WTC11 (cell line): ENCODE results near the gene TENT4B. TPM values are rescaled to one million over a fixed set of nuclear protein-coding genes. Genes with fewer than 3 reads are reported as not detected.

Experiments used
- ATAC-seq: fragments of 200-7000 bp; cut with Tn5 transposase; 2 replicates; pipeline ENCODE4 v1.10.0; 2021; ENCODE audit warnings: mild to moderate bottlenecking, moderate library complexity
- CTCF ChIA-PET: fragments of 300-600 bp; sonication (Branson Sonifier 250); formaldehyde crosslinking; loops from one replicate; lab custom pipeline; 2021; ENCODE audit warnings: antibody characterized with exemption; lab: Charles Lee
- POLR2A ChIA-PET: fragments of 350-600 bp; sonication (Branson Sonifier 250); formaldehyde crosslinking; loops from one replicate; lab custom pipeline; 2021; ENCODE audit warnings: antibody characterized with exemption; lab: Charles Lee
- DNase-seq: peaks from one replicate; pipeline ENCODE4 v3.0.0; 2021; ENCODE audit warnings: low spot score
- H3K27ac Mint-ChIP-seq: 2 replicates; pipeline ENCODE4 v1.8.0; 2021; ENCODE audit warnings: mixed read lengths
- H3K27me3 Mint-ChIP-seq: 2 replicates; pipeline ENCODE4 v1.8.0; 2021; ENCODE audit warnings: low read depth, mild to moderate bottlenecking, moderate library complexity, mixed read lengths
- H3K36me3 Mint-ChIP-seq: 2 replicates; pipeline ENCODE4 v1.8.0; 2021; ENCODE audit warnings: mixed read lengths
- H3K4me1 Mint-ChIP-seq: 2 replicates; pipeline ENCODE4 v1.8.0; 2022; ENCODE audit warnings: mixed read lengths
- H3K4me3 Mint-ChIP-seq: 2 replicates; pipeline ENCODE4 v1.8.0; 2021; ENCODE audit warnings: mild to moderate bottlenecking, moderate library complexity, mixed read lengths
- H3K9me3 Mint-ChIP-seq: 2 replicates; pipeline ENCODE4 v1.8.0; 2021; ENCODE audit warnings: mixed read lengths
- CREM ChIP-seq: sonication (generic); formaldehyde crosslinking; IDR thresholded peaks from 2 replicates; pipeline ENCODE4 v1.8.1; 2022; ENCODE audit warnings: mild to moderate bottlenecking, missing genetic modification reagents, moderate library complexity
- EMX1 ChIP-seq: fragments of 250-450 bp; sonication (Bioruptor Pico); IDR thresholded peaks from 2 replicates; pipeline ENCODE4 v1.8.0; 2021; ENCODE audit warnings: mild to moderate bottlenecking
- ETV6 ChIP-seq: sonication (generic); formaldehyde crosslinking; IDR thresholded peaks from 2 replicates; pipeline ENCODE4 v1.8.1; 2022; ENCODE audit warnings: mild to moderate bottlenecking, missing genetic modification reagents
- HMGXB4 ChIP-seq: sonication (generic); formaldehyde crosslinking; IDR thresholded peaks from 2 replicates; pipeline ENCODE4 v1.8.1; 2023; ENCODE audit warnings: mild to moderate bottlenecking, moderate library complexity, missing genetic modification reagents
- NFE2L1 ChIP-seq: sonication (generic); formaldehyde crosslinking; IDR thresholded peaks from 2 replicates; pipeline ENCODE4 v1.8.1; 2023; ENCODE audit warnings: missing genetic modification reagents
- NR1H2 ChIP-seq: sonication (generic); formaldehyde crosslinking; IDR thresholded peaks from 2 replicates; pipeline ENCODE4 v1.9.0; 2021; ENCODE audit warnings: mild to moderate bottlenecking, moderate library complexity, missing genetic modification reagents
- RELA ChIP-seq: sonication (generic); formaldehyde crosslinking; IDR thresholded peaks from 2 replicates; pipeline ENCODE4 v1.8.1; 2022; ENCODE audit warnings: missing genetic modification reagents, mild to moderate bottlenecking, borderline replicate concordance
- SMAD3 ChIP-seq: sonication (generic); formaldehyde crosslinking; IDR thresholded peaks from 2 replicates; pipeline ENCODE4 v1.8.0; 2022; ENCODE audit warnings: missing genetic modification reagents, mild to moderate bottlenecking, borderline replicate concordance
- TP53 ChIP-seq: sonication (generic); formaldehyde crosslinking; IDR thresholded peaks from 2 replicates; pipeline ENCODE4 v1.8.1; 2023; ENCODE audit warnings: mild to moderate bottlenecking, missing genetic modification reagents
- ZNF138 ChIP-seq: sonication (generic); formaldehyde crosslinking; conservative IDR thresholded peaks from 2 replicates; pipeline ENCODE4 v1.8.1; 2022; ENCODE audit warnings: mild to moderate bottlenecking, moderate library complexity, missing genetic modification reagents
- ZNF317 ChIP-seq: sonication (generic); formaldehyde crosslinking; IDR thresholded peaks from 2 replicates; pipeline ENCODE4 v1.8.1; 2023; ENCODE audit warnings: low read depth, mild to moderate bottlenecking, moderate library complexity, missing genetic modification reagents, borderline replicate concordance
- ZNF396 ChIP-seq: fragments of 250-450 bp; sonication (Bioruptor Pico); IDR thresholded peaks from 2 replicates; pipeline ENCODE4 v1.8.0; 2021; ENCODE audit warnings: mild to moderate bottlenecking, moderate library complexity, borderline replicate concordance
- ZNF423 ChIP-seq: fragments of 250-450 bp; sonication (Bioruptor Pico); IDR thresholded peaks from 2 replicates; pipeline ENCODE4 v2.1.2; 2022; ENCODE audit warnings: mild to moderate bottlenecking, moderate library complexity
- ZNF425 ChIP-seq: fragments of 250-450 bp; sonication (Bioruptor Pico); conservative IDR thresholded peaks from 2 replicates; pipeline ENCODE4 v1.9.0; 2021; ENCODE audit warnings: mild to moderate bottlenecking
- ZNF671 ChIP-seq: fragments of 250-450 bp; sonication (Bioruptor Pico); IDR thresholded peaks from 2 replicates; pipeline ENCODE4 v1.8.0; 2021; ENCODE audit warnings: mild to moderate bottlenecking
- ZSCAN18 ChIP-seq: fragments of 250-450 bp; sonication (Bioruptor Pico); IDR thresholded peaks from 2 replicates; pipeline ENCODE4 v2.1.2; 2022; ENCODE audit warnings: mild to moderate bottlenecking, moderate library complexity
- total RNA-seq: library from RNA; stranded (reverse); gene quantifications from 3 replicates; pipeline ENCODE4 v1.2.3, GENCODE V29; 2021

The TENT4B gene
- total RNA-seq, 1 experiment from 2014 or later, result 14.3 TPM

- TF ChIP-seq ZNF425 (CRISPR knock-in tag), result no peak
- no peak for TF ChIP-seq ZNF423 (CRISPR knock-in tag)
- no peak for TF ChIP-seq RELA (CRISPR knock-in tag)
- TF ChIP-seq ETV6 (CRISPR knock-in tag), result no peak
- TF ChIP-seq ZNF396 (CRISPR knock-in tag), result no peak
- no peak for TF ChIP-seq ZNF138
- no peak for TF ChIP-seq EMX1 (CRISPR knock-in tag)
Measured at GRCh38 chr16:50261160-50261706, 108.1 kb downstream of the TENT4B start (continued).

- no peak overlapping the region for H3K4me3 Mint-ChIP-seq
- ChIA-PET POLR2A (no interaction called here), CTCF (interaction anchor here (1.1 kb wide), 1 partner anchor 404 kb away, joined by 3 read pairs; no protein-coding TSS in a partner anchor)
- no peaks in the 10 kb centered on the region for H3K36me3 Mint-ChIP-seq
- no peak for TF ChIP-seq ZNF317
- TF ChIP-seq, all 79 proteins: peak for 0
- Mint-ChIP-seq H3K4me1 (peaks cover 17% of the 10 kb centered on the region), H3K27me3 (no peaks in the 10 kb centered on the region), H3K9me3 (peaks cover 8% of the 10 kb centered on the region), H3K27ac (no peak overlapping the region)
- ATAC-seq (no peak), DNase-seq (no peak)
Measured at GRCh38 chr16:50261707-50262235, 108.7 kb downstream of the TENT4B start.

- H3K36me3 Mint-ChIP-seq, result no peaks in the 10 kb centered on the region
- no peaks in the 10 kb centered on the region for H3K27me3 Mint-ChIP-seq
- H3K4me1 Mint-ChIP-seq, result peaks cover 20% of the 10 kb centered on the region
- CTCF ChIA-PET, result interaction anchor here (0.7 kb wide), 1 partner anchor 16 kb away, joined by 3 read pairs; no protein-coding TSS in a partner anchor
- ATAC-seq (no peak), DNase-seq (no peak)
- H3K27ac Mint-ChIP-seq, result no peak overlapping the region
- no peak overlapping the region for H3K4me3 Mint-ChIP-seq
- peaks cover 8% of the 10 kb centered on the region for H3K9me3 Mint-ChIP-seq
- TF ChIP-seq EMX1 (CRISPR knock-in tag) (no peak), NR1H2 (CRISPR knock-in tag) (no peak), ZNF671 (CRISPR knock-in tag) (no peak), TP53 (CRISPR knock-in tag) (no peak)
- POLR2A ChIA-PET, result no interaction called here
Measured at GRCh38 chr16:50263060-50263909, 110.2 kb downstream of the TENT4B start.

GRCh38 chr16:50263940-50264929, 111.1 kb downstream of the TENT4B start:
- Mint-ChIP-seq H3K27me3 (no peaks in the 10 kb centered on the region; the same call in 1 of the 2 replicates), H3K9me3 (peaks cover 8% of the 10 kb centered on the region), H3K4me3 (no peak overlapping the region), H3K27ac (no peak overlapping the region), H3K4me1 (peaks cover 20% of the 10 kb centered on the region), H3K36me3 (no peaks in the 10 kb centered on the region)
- DNase-seq (no peak), ATAC-seq (no peak)
- CTCF ChIA-PET, result interaction anchor here (0.6 kb wide), 1 partner anchor 1827 kb away, joined by 3 read pairs; no protein-coding TSS in a partner anchor
- POLR2A ChIA-PET, result no interaction called here
- TF ChIP-seq NFE2L1 (CRISPR knock-in tag), result no peak
- no peak for TF ChIP-seq SMAD3
- no peak for TF ChIP-seq ZNF317
- TF ChIP-seq CREM, result no peak
- TF ChIP-seq HMGXB4, result no peak
- no peak for TF ChIP-seq ZSCAN18 (CRISPR knock-in tag)
